SU-DHL-6 (cell line): Measurements from ENCODE around the gene SCN4A.

Experiments
- H2AFZ ChIP-seq: fragments of 200-600 bp; sonication (generic); 2 replicates; pipeline ENCODE4 v1.6.1; 2014; ENCODE audit warnings: low read depth, mild to moderate bottlenecking, moderate library complexity, mixed read lengths, antibody characterized with exemption, low read length; ENCODE audit not compliant: severe bottlenecking
- H3F3A ChIP-seq: fragments of 200-600 bp; shearing (Covaris generic); 2 replicates; pipeline ENCODE4 v1.6.0; 2016; ENCODE audit warnings: antibody characterized with exemption, mild to moderate bottlenecking; ENCODE audit not compliant: insufficient read depth
- H3K27ac ChIP-seq: fragments of 200-600 bp; sonication (generic); 2 replicates; pipeline ENCODE4 v1.5.1; 2016; ENCODE audit warnings: low read depth, mild to moderate bottlenecking, low read length, moderate library complexity, mixed read lengths
- H3K27me3 ChIP-seq: fragments of 200-600 bp; sonication (generic), shearing (Covaris generic); 2 replicates; pipeline ENCODE4 v1.6.0; 2014; ENCODE audit warnings: mild to moderate bottlenecking, low read length
- H3K36me3 ChIP-seq: fragments of 200-600 bp; sonication (generic); 2 replicates; pipeline ENCODE4 v1.6.1; 2014; ENCODE audit warnings: mild to moderate bottlenecking, low read length, mixed read lengths
- H3K4me2 ChIP-seq: fragments of 300-600, 200-600 bp; shearing (Covaris generic), sonication (generic); 2 replicates; pipeline ENCODE4 v1.6.0; 2014; ENCODE audit warnings: low read length, low read depth, mild to moderate bottlenecking; ENCODE audit not compliant: poor library complexity, severe bottlenecking
- H3K4me3 ChIP-seq: fragments of 200-600 bp; sonication (generic); 2 replicates; pipeline ENCODE4 v1.5.1; 2014; ENCODE audit warnings: antibody characterized with exemption, low read length, mild to moderate bottlenecking, mixed read lengths; ENCODE audit not compliant: insufficient read depth, poor library complexity, severe bottlenecking
- H3K79me2 ChIP-seq: fragments of 200-600 bp; sonication (generic); 2 replicates; pipeline ENCODE4 v1.6.1; 2014; ENCODE audit warnings: mild to moderate bottlenecking, low read length, moderate library complexity; ENCODE audit not compliant: insufficient read depth
- H3K9ac ChIP-seq: fragments of 200-600 bp; sonication (generic); 2 replicates; pipeline ENCODE4 v1.7.0; 2014; ENCODE audit warnings: mild to moderate bottlenecking, low read length
- H3K9me2 ChIP-seq: fragments of 200-600 bp; sonication (generic); replicated peaks from 2 replicates; pipeline ENCODE4 v1.6.1; 2014; ENCODE audit warnings: low read length; ENCODE audit not compliant: insufficient read depth
- H3K9me3 ChIP-seq: fragments of 200-600 bp; sonication (generic); 2 replicates; pipeline ENCODE4 v1.6.1; 2014; ENCODE audit warnings: low read length, mixed read lengths; ENCODE audit not compliant: insufficient read depth
- H4K20me1 ChIP-seq: fragments of 200-600 bp; sonication (generic); 2 replicates; pipeline ENCODE4 v1.6.1; 2014; ENCODE audit warnings: low read depth, mild to moderate bottlenecking, antibody characterized with exemption, low read length, moderate library complexity, mixed read lengths
- EZH2phosphoT487 ChIP-seq: fragments of 200-600 bp; sonication (generic), shearing (Covaris generic); conservative IDR thresholded peaks from 2 replicates; pipeline ENCODE4 v1.6.1; 2018; ENCODE audit warnings: mild to moderate bottlenecking, antibody characterized with exemption, low read length, moderate library complexity, mixed read lengths
- TF ChIP-seq, protein P1 (sequence below): fragments of 200-600 bp; sonication (generic); IDR thresholded peaks from one replicate; pipeline ENCODE4 v1.5.1; 2017; ENCODE audit warnings: antibody characterized with exemption, mild to moderate bottlenecking, low read length, moderate library complexity; ENCODE audit not compliant: insufficient read depth, poor library complexity, severe bottlenecking

The SCN4A gene

DNA sequence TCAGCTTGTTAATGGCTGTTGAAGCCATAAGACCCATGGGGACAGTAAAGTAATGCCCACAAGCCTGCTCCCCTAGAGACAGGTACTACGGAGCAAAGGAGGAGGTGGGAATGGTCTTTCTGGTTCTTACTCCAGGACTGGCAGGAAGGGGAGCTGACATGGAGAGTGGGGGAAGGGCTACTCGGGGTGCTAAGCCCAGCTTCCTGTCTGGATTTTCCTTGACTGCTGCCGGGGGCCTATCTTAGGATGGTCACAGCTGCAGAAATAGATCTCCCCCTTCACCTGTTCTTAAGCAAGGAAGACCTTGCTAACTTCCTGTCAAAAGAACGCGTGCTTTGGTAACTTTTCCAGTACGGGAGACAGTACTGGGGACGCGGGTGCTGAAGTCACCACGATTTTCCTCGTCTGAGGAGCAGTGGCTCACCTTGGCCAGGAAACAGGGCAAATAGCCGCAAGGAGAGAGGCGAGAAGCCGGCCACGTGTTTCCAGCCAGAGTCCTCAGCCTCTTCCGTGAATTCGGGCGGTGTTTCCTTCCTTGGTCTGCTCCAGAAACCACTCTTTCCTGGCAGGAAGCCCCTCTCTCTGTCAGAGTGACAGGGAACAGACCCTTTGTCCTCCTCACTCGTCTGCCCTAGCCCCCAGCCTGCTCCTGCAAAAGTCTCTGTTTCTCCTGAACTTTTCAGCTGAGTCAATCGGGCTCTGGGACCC is 24.8 kb upstream of the SCN4A start:
- no peak for TF ChIP-seq EZH2phosphoT487
- TF ChIP-seq, protein P1, sequence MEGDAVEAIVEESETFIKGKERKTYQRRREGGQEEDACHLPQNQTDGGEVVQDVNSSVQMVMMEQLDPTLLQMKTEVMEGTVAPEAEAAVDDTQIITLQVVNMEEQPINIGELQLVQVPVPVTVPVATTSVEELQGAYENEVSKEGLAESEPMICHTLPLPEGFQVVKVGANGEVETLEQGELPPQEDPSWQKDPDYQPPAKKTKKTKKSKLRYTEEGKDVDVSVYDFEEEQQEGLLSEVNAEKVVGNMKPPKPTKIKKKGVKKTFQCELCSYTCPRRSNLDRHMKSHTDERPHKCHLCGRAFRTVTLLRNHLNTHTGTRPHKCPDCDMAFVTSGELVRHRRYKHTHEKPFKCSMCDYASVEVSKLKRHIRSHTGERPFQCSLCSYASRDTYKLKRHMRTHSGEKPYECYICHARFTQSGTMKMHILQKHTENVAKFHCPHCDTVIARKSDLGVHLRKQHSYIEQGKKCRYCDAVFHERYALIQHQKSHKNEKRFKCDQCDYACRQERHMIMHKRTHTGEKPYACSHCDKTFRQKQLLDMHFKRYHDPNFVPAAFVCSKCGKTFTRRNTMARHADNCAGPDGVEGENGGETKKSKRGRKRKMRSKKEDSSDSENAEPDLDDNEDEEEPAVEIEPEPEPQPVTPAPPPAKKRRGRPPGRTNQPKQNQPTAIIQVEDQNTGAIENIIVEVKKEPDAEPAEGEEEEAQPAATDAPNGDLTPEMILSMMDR, result no peak
- Histone ChIP-seq H3K4me3 (no peak overlapping the region), H3K79me2 (no peaks in the 10 kb centered on the region), H3K9me2 (no peaks in the 10 kb centered on the region), H3K36me3 (no peaks in the 10 kb centered on the region), H3K27me3 (no peaks in the 10 kb centered on the region), H3K9me3 (no peaks in the 10 kb centered on the region), H3K27ac (no peak overlapping the region), H4K20me1 (no peaks in the 10 kb centered on the region), H3F3A (no peaks in the 10 kb centered on the region), H3K9ac (no peak overlapping the region), H2AFZ (no peak overlapping the region), H3K4me2 (no peak overlapping the region)

DNA sequence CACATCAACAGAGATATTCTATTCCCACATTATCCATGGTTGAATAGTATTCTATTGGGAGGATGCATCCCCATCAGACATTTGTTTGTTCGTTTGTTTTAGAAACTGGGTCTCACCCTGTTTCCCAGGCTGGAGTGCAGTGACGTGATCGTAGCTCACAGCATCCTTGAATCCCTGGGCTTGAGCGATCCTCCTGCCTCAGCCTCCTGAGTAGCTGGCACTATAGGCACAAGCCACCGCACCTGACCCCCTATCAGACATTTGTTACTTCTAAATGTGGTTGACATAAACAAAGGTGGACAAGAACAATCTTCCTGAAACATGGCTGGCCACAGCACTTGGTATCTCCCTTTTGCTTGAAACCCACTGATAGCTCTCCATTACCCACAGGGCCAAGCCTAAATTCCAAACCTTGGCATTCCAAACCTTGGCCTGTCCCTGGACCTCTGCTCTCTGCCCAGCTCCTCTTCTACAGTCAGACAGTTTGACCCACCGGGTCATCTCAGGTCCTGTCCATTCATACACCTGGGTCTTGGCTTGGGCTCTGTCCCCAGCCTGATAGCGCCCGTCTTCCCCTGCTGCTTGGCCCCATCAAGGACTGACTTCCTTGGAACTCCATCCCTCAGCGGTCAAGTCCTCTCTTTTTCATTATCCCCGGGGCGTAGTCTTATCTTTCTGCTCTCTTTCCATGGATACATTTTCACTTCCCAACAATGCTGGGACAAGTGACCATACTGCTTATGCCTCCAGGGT is 23.9 kb upstream of the SCN4A start:
- H3K9ac ChIP-seq, result no peak overlapping the region
- H3K4me2 ChIP-seq, result no peak overlapping the region
- no peaks in the 10 kb centered on the region for H4K20me1 ChIP-seq
- no peaks in the 10 kb centered on the region for H3K9me3 ChIP-seq
- no peaks in the 10 kb centered on the region for H3K36me3 ChIP-seq
- no peak for TF ChIP-seq EZH2phosphoT487
- no peaks in the 10 kb centered on the region for H3K79me2 ChIP-seq
- no peaks in the 10 kb centered on the region for H3K9me2 ChIP-seq
- H3F3A ChIP-seq, result no peaks in the 10 kb centered on the region
- H3K27ac ChIP-seq, result no peak overlapping the region
- no peak overlapping the region for H3K4me3 ChIP-seq
- H2AFZ ChIP-seq, result no peak overlapping the region
- H3K27me3 ChIP-seq, result no peaks in the 10 kb centered on the region

DNA sequence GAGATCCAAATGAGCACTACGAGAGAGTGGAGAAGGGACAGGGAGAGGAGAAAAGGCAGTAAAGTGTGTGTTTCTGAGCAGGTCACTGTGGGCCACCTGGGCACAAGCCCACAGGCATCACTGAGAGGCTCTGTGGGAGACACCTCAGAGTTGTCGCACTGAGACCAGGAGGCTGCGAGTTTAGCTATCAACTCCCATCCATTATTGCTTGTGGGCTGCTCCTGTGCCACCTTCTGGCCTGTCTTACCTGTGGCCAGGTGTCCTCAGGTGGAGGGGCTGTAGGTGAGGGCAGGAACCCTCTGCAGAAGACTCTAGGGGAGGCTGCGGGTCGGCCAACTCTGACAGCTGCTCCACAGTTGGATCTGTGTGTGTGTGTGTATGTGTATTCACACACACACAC is 22.9 kb upstream of the SCN4A start:
- no peak overlapping the region for H3K27ac ChIP-seq
- H3K9me3 ChIP-seq, result no peaks in the 10 kb centered on the region
- H3K36me3 ChIP-seq, result no peaks in the 10 kb centered on the region
- H3K79me2 ChIP-seq, result no peaks in the 10 kb centered on the region
- no peak overlapping the region for H2AFZ ChIP-seq
- TF ChIP-seq EZH2phosphoT487, result no peak
- TF ChIP-seq, protein P1, result no peak
- no peaks in the 10 kb centered on the region for H4K20me1 ChIP-seq
- no peak overlapping the region for H3K4me3 ChIP-seq
- H3K27me3 ChIP-seq, result no peaks in the 10 kb centered on the region
- no peaks in the 10 kb centered on the region for H3K9me2 ChIP-seq
- no peak overlapping the region for H3K4me2 ChIP-seq
- no peak overlapping the region for H3K9ac ChIP-seq
- H3F3A ChIP-seq, result no peaks in the 10 kb centered on the region

DNA sequence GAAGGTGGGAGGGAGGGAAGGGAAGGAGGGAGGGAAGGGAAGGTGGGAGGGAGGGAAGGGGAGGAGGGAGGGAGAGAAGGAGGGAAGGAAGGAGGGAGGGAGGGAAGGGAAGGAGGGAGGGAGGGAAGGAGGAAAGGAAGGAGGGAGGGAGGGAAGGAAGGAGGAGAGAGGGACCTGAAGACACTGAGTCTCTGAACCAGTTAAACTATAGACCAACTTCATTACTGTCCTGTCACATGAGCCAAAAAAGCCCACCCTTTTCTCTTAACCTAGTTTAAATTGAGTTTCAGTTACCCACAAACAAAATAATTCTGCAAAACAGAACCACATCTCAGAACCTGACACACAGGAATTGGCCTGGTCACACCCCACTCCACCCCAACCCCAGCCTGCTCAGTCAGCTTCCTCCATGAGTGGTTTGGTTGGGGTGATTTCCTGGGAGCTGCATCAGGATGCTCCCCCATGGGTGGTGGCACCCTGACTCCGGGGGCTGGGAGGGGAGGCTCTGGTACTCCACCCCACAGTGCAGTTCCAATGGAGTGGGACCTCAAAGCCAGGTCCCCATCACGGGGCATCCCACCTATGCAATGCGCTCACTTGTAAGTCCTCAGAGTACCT is 20.8 kb upstream of the SCN4A start:
- Histone ChIP-seq H3K27ac (no peak overlapping the region), H3K36me3 (no peaks in the 10 kb centered on the region), H3K9me3 (no peaks in the 10 kb centered on the region), H3K4me2 (no peak overlapping the region), H4K20me1 (no peaks in the 10 kb centered on the region), H2AFZ (no peak overlapping the region), H3K4me3 (no peak overlapping the region), H3K27me3 (no peaks in the 10 kb centered on the region), H3K79me2 (no peaks in the 10 kb centered on the region), H3K9me2 (no peaks in the 10 kb centered on the region), H3K9ac (no peak overlapping the region), H3F3A (no peaks in the 10 kb centered on the region)
- no peak for TF ChIP-seq EZH2phosphoT487
- TF ChIP-seq, protein P1, result no peak
